ENCODE measurements around the gene GPRASP3.

GPRASP3 gene

GRCh38 chrX:102765217-102765616 is 44.7 kb downstream of the GPRASP3 start:
- peak overlapping the region in 1 of 2 donors; percentile 7 for H3K27ac ChIP-seq
- no peak for TF ChIP-seq CTCF (IDR thresholded peaks at IDR 0.05)
- no peak for DNase-seq (ENCODE audit: low spot score)
- no peak overlapping the region for H3K4me3 ChIP-seq

GRCh38 chrX:102765809-102766208 is 45.3 kb downstream of the GPRASP3 start:
- Histone ChIP-seq H3K27ac (peak overlapping the region in 1 of 2 donors; percentile 7), H3K4me3 (no peak overlapping the region)
- no peak for DNase-seq (ENCODE audit: low spot score)
- TF ChIP-seq CTCF (IDR thresholded peaks at IDR 0.05) = no peak

DNA sequence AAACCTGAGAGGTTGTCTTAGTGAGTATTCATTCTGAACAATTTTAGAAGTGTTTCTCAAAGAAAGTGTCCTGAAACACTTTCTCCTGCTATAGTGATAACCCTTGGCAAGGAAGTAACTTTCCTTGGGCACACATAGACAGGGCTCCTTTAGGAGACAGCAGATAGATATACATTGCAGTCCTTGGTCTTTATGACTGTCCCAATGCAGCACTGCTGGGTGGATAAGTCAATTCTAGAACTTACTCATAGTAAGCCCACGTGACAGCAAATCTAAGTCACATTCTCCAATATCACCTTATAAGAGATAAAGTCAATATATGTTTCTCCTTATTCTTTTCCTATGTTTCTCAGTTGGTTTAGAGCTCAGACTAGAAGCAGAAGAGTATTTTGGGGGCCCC is 46.7 kb downstream of the GPRASP3 start:
- DNase-seq (ENCODE audit: low spot score) = no peak
- Histone ChIP-seq H3K27ac (no peak overlapping the region), H3K4me3 (no peak overlapping the region)
- TF ChIP-seq CTCF (IDR thresholded peaks at IDR 0.05) = no peak

GRCh38 chrX:102768987-102769761 is 48.6 kb downstream of the GPRASP3 start:
- peak; percentile 77 for DNase-seq (ENCODE audit: low spot score)
- no peak for TF ChIP-seq CTCF (IDR thresholded peaks at IDR 0.05)
- Histone ChIP-seq H3K27ac (peak overlapping the region in 1 of 2 donors; percentile 30), H3K4me3 (peak overlapping the region; percentile 73)

Data from coronary artery (tissue), 2 donors.